Fibroblast of the aortic adventitia (primary cell): ENCODE data around the gene MROH9. TPM values are rescaled to one million over a fixed set of nuclear protein-coding genes. Genes with fewer than 3 reads are reported as not detected.

Experiments
- DNase-seq: peaks from one replicate; pipeline ENCODE4 v3.0.0-alpha.2; 2010; ENCODE audit warnings: low read depth
- H3K4me3 ChIP-seq: 2 replicates; pipeline ENCODE4 v1.5.1; 2011; ENCODE audit warnings: low read depth, mild to moderate bottlenecking, control low read depth, low read length, moderate library complexity
- CTCF ChIP-seq: IDR thresholded peaks from 2 replicates; pipeline ENCODE4 v1.5.1; 2011; ENCODE audit warnings: mild to moderate bottlenecking, low read length, control low read depth, inconsistent platforms; ENCODE audit not compliant: insufficient read depth
- total RNA-seq: library from RNA; depleted of rRNA; stranded (reverse); fragments of >200 nt; gene quantifications from 2 replicates; pipeline ENCODE4 v1.2.3, GENCODE V29; 2012; ENCODE audit warnings: low replicate concordance

Gene MROH9
- total RNA-seq, 1 donor: 0.27 TPM

DNA sequence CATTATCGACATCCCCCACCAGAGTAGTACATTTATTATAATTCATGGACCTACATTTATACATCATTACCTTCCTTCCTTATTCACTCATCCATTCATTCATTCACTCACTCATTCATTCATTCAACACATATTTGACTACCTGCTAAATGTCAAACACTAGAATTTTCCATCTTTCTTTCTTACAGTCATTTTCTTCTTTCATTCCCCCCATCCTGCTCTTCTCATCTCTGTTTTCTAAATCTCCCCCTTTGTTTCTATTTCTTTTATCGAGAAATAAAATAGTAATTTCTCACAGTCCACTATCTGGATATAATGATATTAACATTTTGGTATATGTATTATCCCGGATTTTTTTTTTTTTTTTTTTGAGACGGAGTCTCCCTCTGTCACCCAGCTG is 127.6 kb downstream of the MROH9 start:
- H3K4me3 ChIP-seq: no peak overlapping the region
- no peak for DNase-seq
- TF ChIP-seq CTCF: no peak

- TF ChIP-seq CTCF: no peak
- no peak overlapping the region for H3K4me3 ChIP-seq
- DNase-seq: no peak
Observed at GRCh38 chr1:171075041-171075440, 139.7 kb downstream of the MROH9 start.

DNA sequence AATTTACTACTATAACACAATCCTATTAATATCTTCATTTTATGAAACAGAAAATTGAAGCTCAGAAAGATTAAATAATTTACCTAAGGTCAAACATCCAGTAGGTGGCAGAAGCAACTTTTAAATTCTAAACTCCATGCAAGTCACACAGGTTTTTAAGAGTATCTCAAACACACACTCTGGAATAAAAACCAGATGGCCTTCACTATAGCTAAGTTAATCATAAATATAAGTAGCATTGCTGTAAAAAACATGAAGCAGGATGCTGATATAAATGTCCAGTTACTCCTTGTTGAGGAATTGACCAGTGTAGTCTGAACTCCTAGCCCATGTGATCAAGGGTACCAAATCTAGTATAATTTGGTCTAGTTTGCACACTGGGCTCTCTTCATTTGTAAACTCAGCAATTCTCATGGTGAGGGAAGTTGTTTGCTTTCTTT is 146.0 kb downstream of the MROH9 start:
- peak; percentile 85 for DNase-seq
- H3K4me3 ChIP-seq: no peak overlapping the region
- peak; percentile 47 for TF ChIP-seq CTCF

- no peak overlapping the region for H3K4me3 ChIP-seq
- TF ChIP-seq CTCF: no peak
- peak; percentile 18 for DNase-seq
Observed at GRCh38 chr1:171081763-171082201, 146.4 kb downstream of the MROH9 start.

- DNase-seq: no peak
- H3K4me3 ChIP-seq: no peak overlapping the region
- TF ChIP-seq CTCF: no peak
Observed at GRCh38 chr1:171082606-171083005, 147.3 kb downstream of the MROH9 start.

- H3K4me3 ChIP-seq: no peak overlapping the region
- no peak for TF ChIP-seq CTCF
- no peak for DNase-seq
Observed at GRCh38 chr1:171083222-171083621, 147.9 kb downstream of the MROH9 start.

GRCh38 chr1:171084091-171084490 is 148.8 kb downstream of the MROH9 start:
- no peak for TF ChIP-seq CTCF
- no peak overlapping the region for H3K4me3 ChIP-seq
- DNase-seq: no peak
